Neural progenitor cell (in vitro differentiated cells): ENCODE measurements around the gene CREB5. TPM values are rescaled to one million over a fixed set of nuclear protein-coding genes. Genes with fewer than 3 reads are reported as not detected.

Experiments
- DNase-seq: peaks from one replicate; pipeline ENCODE4 v3.0.0-alpha.2; 2016; ENCODE audit warnings: low spot score
- H2AFZ ChIP-seq: fragments of 200-600 bp; sonication (generic); replicated peaks from 2 replicates; pipeline ENCODE4 v1.6.1; 2016; ENCODE audit warnings: antibody characterized with exemption
- H3F3A ChIP-seq: fragments of 200-600 bp; sonication (generic); 2 replicates; pipeline ENCODE4 v1.6.1; 2016; ENCODE audit warnings: antibody characterized with exemption, low read depth
- H3K27ac ChIP-seq: fragments of 200-600 bp; sonication (generic); 2 replicates; pipeline ENCODE4 v1.5.1; 2016; ENCODE audit warnings: mild to moderate bottlenecking
- H3K27me3 ChIP-seq: fragments of 200-600 bp; sonication (generic); 2 replicates; pipeline ENCODE4 v1.6.1; 2016; ENCODE audit warnings: mild to moderate bottlenecking, moderate library complexity
- H3K36me3 ChIP-seq: fragments of 200-600 bp; sonication (generic); 2 replicates; pipeline ENCODE4 v1.5.1; 2016
- H3K4me1 ChIP-seq: fragments of 200-600 bp; sonication (generic); 2 replicates; pipeline ENCODE4 v1.6.1; 2016; ENCODE audit warnings: mixed run types
- H3K4me2 ChIP-seq: fragments of 200-600 bp; sonication (generic); 2 replicates; pipeline ENCODE4 v1.6.1; 2016
- H3K4me3 ChIP-seq: fragments of 200-600 bp; sonication (generic); 2 replicates; pipeline ENCODE4 v1.5.1; 2016
- H3K79me2 ChIP-seq: fragments of 200-600 bp; sonication (generic); 2 replicates; pipeline ENCODE4 v1.6.1; 2016; ENCODE audit warnings: low read depth
- H3K9ac ChIP-seq: fragments of 200-600 bp; sonication (generic); 2 replicates; pipeline ENCODE4 v1.6.1; 2016
- H3K9me3 ChIP-seq: fragments of 200-600 bp; sonication (generic); 2 replicates; pipeline ENCODE4 v1.5.1; 2016; ENCODE audit warnings: low read depth
- H4K20me1 ChIP-seq: fragments of 200-600 bp; sonication (generic); 2 replicates; pipeline ENCODE4 v1.6.1; 2016; ENCODE audit warnings: low read depth
- H3K27ac Mint-ChIP-seq: 3 replicates; pipeline ENCODE4 v1.8.0; 2021; ENCODE audit warnings: mixed read lengths
- H3K27me3 Mint-ChIP-seq: 2 replicates; pipeline ENCODE4 v1.8.0; 2022; ENCODE audit warnings: low read depth, mild to moderate bottlenecking, inconsistent platforms, moderate library complexity, mixed read lengths; ENCODE audit not compliant: insufficient read depth
- H3K36me3 Mint-ChIP-seq: 3 replicates; pipeline ENCODE4 v1.8.0; 2021; ENCODE audit warnings: mixed read lengths
- H3K4me1 Mint-ChIP-seq: 3 replicates; pipeline ENCODE4 v1.8.0; 2021; ENCODE audit warnings: mixed read lengths
- H3K4me3 Mint-ChIP-seq: 3 replicates; pipeline ENCODE4 v1.8.0; 2021; ENCODE audit warnings: mild to moderate bottlenecking, moderate library complexity, mixed read lengths
- H3K9me3 Mint-ChIP-seq: 3 replicates; pipeline ENCODE4 v1.8.0; 2020; ENCODE audit warnings: mixed read lengths
- EZH2 ChIP-seq: fragments of 200-600 bp; sonication (generic); IDR thresholded peaks from 2 replicates; pipeline ENCODE4 v1.6.1; 2017; ENCODE audit warnings: antibody characterized with exemption, mild to moderate bottlenecking, moderate library complexity
- EZH2phosphoT487 ChIP-seq: fragments of 200-600 bp; sonication (generic); IDR thresholded peaks from 2 replicates; pipeline ENCODE4 v1.6.1; 2017; ENCODE audit warnings: antibody characterized with exemption
- total RNA-seq: library from RNA; depleted of rRNA; stranded (reverse); fragments of >200 nt; gene quantifications from 2 replicates; pipeline ENCODE4 v1.2.3, GENCODE V29; 2015; ENCODE audit warnings: low replicate concordance
- TF ChIP-seq, protein P1 (sequence below): fragments of 200-600 bp; sonication (generic); IDR thresholded peaks from 2 replicates; pipeline ENCODE4 v1.5.1; 2017; ENCODE audit warnings: antibody characterized with exemption, mild to moderate bottlenecking

The CREB5 gene
- total RNA-seq, 1 donor from 2014 or later: 1.2 TPM

DNA sequence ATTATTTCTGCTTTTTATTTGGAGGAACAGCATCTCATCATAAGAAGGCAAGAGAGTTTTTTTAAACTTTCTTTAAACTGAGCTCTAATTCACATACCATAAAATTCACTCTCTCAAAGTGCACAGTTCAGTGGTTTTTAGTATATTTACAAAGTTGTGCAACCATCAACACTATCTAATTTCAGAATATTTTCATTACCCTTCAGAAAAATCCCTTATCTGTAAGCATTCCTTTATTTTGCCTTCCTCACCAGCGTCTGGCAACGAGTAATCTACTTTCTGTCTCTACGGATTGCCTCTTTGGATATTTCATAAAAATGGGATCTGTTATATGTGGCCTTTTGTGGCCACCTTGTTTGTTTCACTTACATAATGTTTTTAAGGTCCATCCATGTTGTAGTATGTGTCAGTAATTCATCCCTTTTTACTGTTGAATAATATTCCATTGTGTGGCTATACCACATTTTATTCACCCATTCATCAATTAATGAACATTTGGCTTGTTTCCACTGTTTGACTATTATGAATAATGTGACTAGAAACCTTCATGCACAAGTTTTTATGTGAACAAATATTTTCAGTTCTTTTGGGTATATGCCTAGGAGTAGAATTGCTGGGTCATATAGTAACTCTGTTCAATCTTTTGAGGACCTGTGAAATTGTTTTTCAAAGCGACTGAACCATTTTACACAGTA lies 364.3 kb downstream of the CREB5 start:
- H3K27me3 ChIP-seq: no peaks in the 10 kb centered on the region
- H3K4me3 Mint-ChIP-seq: no peak overlapping the region
- no peaks in the 10 kb centered on the region for H3K36me3 ChIP-seq
- H3K4me1 ChIP-seq: no peaks in the 10 kb centered on the region
- DNase-seq: no peak
- no peaks in the 10 kb centered on the region for H3K9me3 ChIP-seq
- no peaks in the 10 kb centered on the region for H3K79me2 ChIP-seq
- no peak overlapping the region for H3K27ac ChIP-seq
- H3K9ac ChIP-seq: no peak overlapping the region
- H3K4me3 ChIP-seq: no peak overlapping the region
- no peak for TF ChIP-seq EZH2phosphoT487
- H3K27me3 Mint-ChIP-seq: no peaks in the 10 kb centered on the region
- H3F3A ChIP-seq: no peaks in the 10 kb centered on the region
- H2AFZ ChIP-seq: no peak overlapping the region
- no peaks in the 10 kb centered on the region for H4K20me1 ChIP-seq
- H3K4me2 ChIP-seq: no peak overlapping the region
- H3K9me3 Mint-ChIP-seq: no peaks in the 10 kb centered on the region
- H3K36me3 Mint-ChIP-seq: no peaks in the 10 kb centered on the region
- no peaks in the 10 kb centered on the region for H3K4me1 Mint-ChIP-seq
- no peak overlapping the region for H3K27ac Mint-ChIP-seq

DNA sequence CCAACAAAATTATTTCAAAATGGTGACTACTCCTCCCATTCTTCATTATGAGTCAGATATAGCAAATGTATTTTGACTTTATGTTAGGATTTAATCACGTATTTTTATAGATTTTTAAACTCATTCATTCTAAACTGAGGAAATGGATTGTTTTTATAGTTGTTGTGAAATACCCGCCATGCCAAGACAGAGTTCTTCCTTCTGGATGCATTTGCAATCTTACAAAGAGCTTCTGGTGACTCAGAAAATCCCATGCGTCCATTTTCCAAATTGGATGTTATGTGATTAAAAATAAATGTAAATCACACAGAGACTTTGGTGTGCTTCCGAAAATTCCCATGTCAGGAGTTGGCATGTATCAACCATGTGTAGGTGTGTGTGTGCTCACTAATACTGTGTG lies 366.5 kb downstream of the CREB5 start:
- Mint-ChIP-seq H3K9me3 (no peaks in the 10 kb centered on the region), H3K4me1 (peaks cover 10% of the 10 kb centered on the region), H3K27ac (no peak overlapping the region), H3K36me3 (no peaks in the 10 kb centered on the region), H3K27me3 (no peaks in the 10 kb centered on the region), H3K4me3 (no peak overlapping the region)
- no peaks in the 10 kb centered on the region for H3K4me1 ChIP-seq
- H3K27me3 ChIP-seq: no peaks in the 10 kb centered on the region
- H3K4me2 ChIP-seq: no peak overlapping the region
- H3K27ac ChIP-seq: no peak overlapping the region
- no peak overlapping the region for H3K9ac ChIP-seq
- TF ChIP-seq EZH2 (no peak), EZH2phosphoT487 (no peak)
- TF ChIP-seq, protein P1, sequence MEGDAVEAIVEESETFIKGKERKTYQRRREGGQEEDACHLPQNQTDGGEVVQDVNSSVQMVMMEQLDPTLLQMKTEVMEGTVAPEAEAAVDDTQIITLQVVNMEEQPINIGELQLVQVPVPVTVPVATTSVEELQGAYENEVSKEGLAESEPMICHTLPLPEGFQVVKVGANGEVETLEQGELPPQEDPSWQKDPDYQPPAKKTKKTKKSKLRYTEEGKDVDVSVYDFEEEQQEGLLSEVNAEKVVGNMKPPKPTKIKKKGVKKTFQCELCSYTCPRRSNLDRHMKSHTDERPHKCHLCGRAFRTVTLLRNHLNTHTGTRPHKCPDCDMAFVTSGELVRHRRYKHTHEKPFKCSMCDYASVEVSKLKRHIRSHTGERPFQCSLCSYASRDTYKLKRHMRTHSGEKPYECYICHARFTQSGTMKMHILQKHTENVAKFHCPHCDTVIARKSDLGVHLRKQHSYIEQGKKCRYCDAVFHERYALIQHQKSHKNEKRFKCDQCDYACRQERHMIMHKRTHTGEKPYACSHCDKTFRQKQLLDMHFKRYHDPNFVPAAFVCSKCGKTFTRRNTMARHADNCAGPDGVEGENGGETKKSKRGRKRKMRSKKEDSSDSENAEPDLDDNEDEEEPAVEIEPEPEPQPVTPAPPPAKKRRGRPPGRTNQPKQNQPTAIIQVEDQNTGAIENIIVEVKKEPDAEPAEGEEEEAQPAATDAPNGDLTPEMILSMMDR: no peak
- no peaks in the 10 kb centered on the region for H4K20me1 ChIP-seq
- no peaks in the 10 kb centered on the region for H3K36me3 ChIP-seq
- peak overlapping the region; percentile 12 for H2AFZ ChIP-seq
- no peak for DNase-seq
- no peak overlapping the region for H3K4me3 ChIP-seq
- H3K79me2 ChIP-seq: no peaks in the 10 kb centered on the region
- H3K9me3 ChIP-seq: no peaks in the 10 kb centered on the region
- H3F3A ChIP-seq: no peaks in the 10 kb centered on the region

DNA sequence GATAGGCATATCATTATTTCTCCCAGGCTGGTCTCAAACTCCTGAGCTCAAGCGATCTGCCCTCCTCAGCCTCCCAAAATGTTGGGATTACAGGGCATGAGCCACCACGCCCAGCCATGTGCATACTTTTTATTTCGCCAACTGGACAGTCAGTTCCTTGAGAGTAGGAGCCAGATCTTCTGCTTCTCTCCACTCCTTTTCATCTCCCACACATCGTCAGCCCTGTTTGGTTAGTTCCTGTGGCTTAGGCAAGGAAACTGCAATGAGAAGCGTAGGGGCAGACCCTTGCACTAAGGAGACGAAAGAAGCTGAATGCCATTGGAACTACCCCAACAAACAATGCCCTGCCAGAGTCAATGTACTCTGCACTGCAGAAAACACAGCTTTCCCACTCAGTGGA lies 367.6 kb downstream of the CREB5 start:
- Mint-ChIP-seq H3K4me3 (no peak overlapping the region), H3K27me3 (no peaks in the 10 kb centered on the region), H3K27ac (no peak overlapping the region), H3K36me3 (no peaks in the 10 kb centered on the region), H3K4me1 (peaks cover 22% of the 10 kb centered on the region), H3K9me3 (no peaks in the 10 kb centered on the region)
- no peak overlapping the region for H3K4me3 ChIP-seq
- H3F3A ChIP-seq: no peaks in the 10 kb centered on the region
- H3K27ac ChIP-seq: no peak overlapping the region
- no peaks in the 10 kb centered on the region for H4K20me1 ChIP-seq
- no peaks in the 10 kb centered on the region for H3K4me1 ChIP-seq
- H2AFZ ChIP-seq: no peak overlapping the region
- H3K9ac ChIP-seq: no peak overlapping the region
- H3K36me3 ChIP-seq: no peaks in the 10 kb centered on the region
- DNase-seq: no peak
- H3K4me2 ChIP-seq: no peak overlapping the region
- H3K79me2 ChIP-seq: no peaks in the 10 kb centered on the region
- H3K9me3 ChIP-seq: no peaks in the 10 kb centered on the region
- no peaks in the 10 kb centered on the region for H3K27me3 ChIP-seq
- no peak for TF ChIP-seq EZH2phosphoT487
- TF ChIP-seq, protein P1: no peak
- TF ChIP-seq EZH2: no peak

DNA sequence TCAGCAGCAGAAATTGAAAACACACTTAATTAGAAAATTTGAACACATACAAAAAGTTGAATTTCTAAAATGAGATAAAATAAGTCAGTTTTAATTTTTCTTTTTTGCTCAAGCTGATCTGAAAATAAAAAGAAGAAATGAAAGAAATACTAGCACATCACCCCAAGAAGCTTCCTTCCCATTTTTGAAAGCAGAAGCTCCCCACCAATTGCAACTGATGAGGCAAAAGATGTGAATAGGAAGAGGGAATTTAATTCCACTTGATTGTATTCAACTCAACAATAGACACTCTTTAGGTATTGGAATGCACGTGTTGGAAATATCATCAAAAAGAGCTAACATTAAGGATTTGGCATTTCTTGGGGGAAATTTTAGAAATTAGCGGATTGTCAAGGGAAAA lies 370.0 kb downstream of the CREB5 start:
- no peaks in the 10 kb centered on the region for H3K9me3 ChIP-seq
- H3K36me3 Mint-ChIP-seq: no peaks in the 10 kb centered on the region
- H3K27ac ChIP-seq: no peak overlapping the region

More for the DNA sequence above, 370.0 kb downstream of the CREB5 start:
- Histone ChIP-seq H3K4me2 (no peak overlapping the region), H3K79me2 (no peaks in the 10 kb centered on the region), H3F3A (no peaks in the 10 kb centered on the region), H3K36me3 (no peaks in the 10 kb centered on the region), H4K20me1 (no peaks in the 10 kb centered on the region), H3K4me3 (no peak overlapping the region), H3K27me3 (no peaks in the 10 kb centered on the region), H3K9ac (no peak overlapping the region), H2AFZ (no peak overlapping the region), H3K4me1 (no peaks in the 10 kb centered on the region)
- TF ChIP-seq EZH2phosphoT487 (no peak), EZH2 (no peak)
- TF ChIP-seq, protein P1: no peak
- no peak overlapping the region for H3K27ac Mint-ChIP-seq
- DNase-seq: no peak
- no peaks in the 10 kb centered on the region for H3K27me3 Mint-ChIP-seq
- no peaks in the 10 kb centered on the region for H3K9me3 Mint-ChIP-seq
- peaks cover 26% of the 10 kb centered on the region for H3K4me1 Mint-ChIP-seq
- H3K4me3 Mint-ChIP-seq: no peak overlapping the region
